ENCODE data around the gene AADACL3.
"Not testable (repeated sequence)": the region's sequence is repeated elsewhere in the genome, so short reads cannot be mapped to it uniquely, and the experiment has no call there.

AADACL3 gene

GRCh38 chr1:12697397-12697796 lies 18.5 kb upstream of the AADACL3 start:
- H3K4me1 ChIP-seq (ENCODE audit: insufficient read depth, low read length), result no peaks in the 10 kb centered on the region
- H3K9me3 ChIP-seq (ENCODE audit: low read length), result no peaks in the 10 kb centered on the region
- no peak overlapping the region for H3K27ac ChIP-seq (ENCODE audit: low read depth, low read length)
- no peak overlapping the region for H3K9ac ChIP-seq (ENCODE audit: low read length)
- no peak overlapping the region for H3K4me3 ChIP-seq (ENCODE audit: low read depth in 1 of 2, low read length in 2 of 2)
- H3K36me3 ChIP-seq (ENCODE audit: insufficient read depth, low read length), result no peaks in the 10 kb centered on the region
- H3K27me3 ChIP-seq (ENCODE audit: control insufficient read depth in 1 of 2, insufficient read depth in 2 of 2, low read length in 2 of 2), result no peaks in the 10 kb centered on the region

- Histone ChIP-seq H3K9me3 (ENCODE audit: low read length) (no peaks in the 10 kb centered on the region), H3K9ac (ENCODE audit: low read length) (no peak overlapping the region), H3K27me3 (ENCODE audit: control insufficient read depth in 1 of 2, insufficient read depth in 2 of 2, low read length in 2 of 2) (no peaks in the 10 kb centered on the region), H3K27ac (ENCODE audit: low read depth, low read length) (no peak overlapping the region), H3K4me1 (ENCODE audit: insufficient read depth, low read length) (no peaks in the 10 kb centered on the region), H3K4me3 (ENCODE audit: low read depth in 1 of 2, low read length in 2 of 2) (no peak overlapping the region), H3K36me3 (ENCODE audit: insufficient read depth, low read length) (no peaks in the 10 kb centered on the region)
These were observed 12.0 kb upstream of the AADACL3 start for GRCh38 chr1:12703821-12704451.

- H3K4me3 ChIP-seq (ENCODE audit: low read depth in 1 of 2, low read length in 2 of 2), result no peak overlapping the region
These were observed 9.8 kb upstream of the AADACL3 start for GRCh38 chr1:12706061-12706460.

GRCh38 chr1:12708396-12709090 lies 7.4 kb upstream of the AADACL3 start:
- Histone ChIP-seq H3K4me3 (ENCODE audit: low read depth in 1 of 2, low read length in 2 of 2) (no peak overlapping the region), H3K9me3 (ENCODE audit: low read length) (no peaks in the 10 kb centered on the region), H3K9ac (ENCODE audit: low read length) (no peak overlapping the region), H3K4me1 (ENCODE audit: insufficient read depth, low read length) (no peaks in the 10 kb centered on the region), H3K27me3 (ENCODE audit: control insufficient read depth in 1 of 2, insufficient read depth in 2 of 2, low read length in 2 of 2) (no peaks in the 10 kb centered on the region), H3K27ac (ENCODE audit: low read depth, low read length) (no peak overlapping the region), H3K36me3 (ENCODE audit: insufficient read depth, low read length) (no peaks in the 10 kb centered on the region)

More at GRCh38 chr1:12706061-12706460, 9.8 kb upstream of the AADACL3 start:
- Histone ChIP-seq H3K36me3 (ENCODE audit: insufficient read depth, low read length) (no peaks in the 10 kb centered on the region), H3K27me3 (ENCODE audit: control insufficient read depth in 1 of 2, insufficient read depth in 2 of 2, low read length in 2 of 2) (no peaks in the 10 kb centered on the region), H3K9ac (ENCODE audit: low read length) (no peak overlapping the region), H3K4me1 (ENCODE audit: insufficient read depth, low read length) (no peaks in the 10 kb centered on the region), H3K27ac (ENCODE audit: low read depth, low read length) (no peak overlapping the region), H3K9me3 (ENCODE audit: low read length) (no peaks in the 10 kb centered on the region)

- no peaks in the 10 kb centered on the region for H3K4me1 ChIP-seq (ENCODE audit: insufficient read depth, low read length)
- no peaks in the 10 kb centered on the region for H3K36me3 ChIP-seq (ENCODE audit: insufficient read depth, low read length)
- H3K9ac ChIP-seq (ENCODE audit: low read length), result no peak overlapping the region
- H3K4me3 ChIP-seq (ENCODE audit: low read depth in 1 of 2, low read length in 2 of 2), result no peak overlapping the region
- H3K9me3 ChIP-seq (ENCODE audit: low read length), result no peaks in the 10 kb centered on the region
- no peaks in the 10 kb centered on the region for H3K27me3 ChIP-seq (ENCODE audit: control insufficient read depth in 1 of 2, insufficient read depth in 2 of 2, low read length in 2 of 2)
- H3K27ac ChIP-seq (ENCODE audit: low read depth, low read length), result no peak overlapping the region
These were observed 6.8 kb upstream of the AADACL3 start for GRCh38 chr1:12709091-12709491.

- no peak overlapping the region for H3K9ac ChIP-seq (ENCODE audit: low read length)
- no peaks in the 10 kb centered on the region for H3K27me3 ChIP-seq (ENCODE audit: control insufficient read depth in 1 of 2, insufficient read depth in 2 of 2, low read length in 2 of 2)
- H3K4me1 ChIP-seq (ENCODE audit: insufficient read depth, low read length), result no peaks in the 10 kb centered on the region
- no peak overlapping the region for H3K4me3 ChIP-seq (ENCODE audit: low read depth in 1 of 2, low read length in 2 of 2)
- no peaks in the 10 kb centered on the region for H3K9me3 ChIP-seq (ENCODE audit: low read length)
- H3K36me3 ChIP-seq (ENCODE audit: insufficient read depth, low read length), result no peaks in the 10 kb centered on the region
- H3K27ac ChIP-seq (ENCODE audit: low read depth, low read length), result no peak overlapping the region
These were observed 6.2 kb upstream of the AADACL3 start for GRCh38 chr1:12709696-12710095.

GRCh38 chr1:12711536-12711935 lies 4.4 kb upstream of the AADACL3 start:
- H3K36me3 ChIP-seq (ENCODE audit: insufficient read depth, low read length), result no peaks in the 10 kb centered on the region
- no peaks in the 10 kb centered on the region for H3K9me3 ChIP-seq (ENCODE audit: low read length)
- no peak overlapping the region for H3K27ac ChIP-seq (ENCODE audit: low read depth, low read length)
- no peak overlapping the region for H3K4me3 ChIP-seq (ENCODE audit: low read depth in 1 of 2, low read length in 2 of 2)
- no peaks in the 10 kb centered on the region for H3K4me1 ChIP-seq (ENCODE audit: insufficient read depth, low read length)
- no peak overlapping the region for H3K9ac ChIP-seq (ENCODE audit: low read length)
- H3K27me3 ChIP-seq (ENCODE audit: control insufficient read depth in 1 of 2, insufficient read depth in 2 of 2, low read length in 2 of 2), result no peaks in the 10 kb centered on the region

GRCh38 chr1:12712076-12712475 lies 3.8 kb upstream of the AADACL3 start:
- Histone ChIP-seq H3K4me1 (ENCODE audit: insufficient read depth, low read length) (no peaks in the 10 kb centered on the region), H3K27ac (ENCODE audit: low read depth, low read length) (no peak overlapping the region), H3K9ac (ENCODE audit: low read length) (no peak overlapping the region)

GRCh38 chr1:12712929-12713328 lies 3.0 kb upstream of the AADACL3 start:
- no peaks in the 10 kb centered on the region for H3K4me1 ChIP-seq (ENCODE audit: insufficient read depth, low read length)
- H3K27me3 ChIP-seq (ENCODE audit: control insufficient read depth in 1 of 2, insufficient read depth in 2 of 2, low read length in 2 of 2), result no peaks in the 10 kb centered on the region
- H3K9me3 ChIP-seq (ENCODE audit: low read length), result no peaks in the 10 kb centered on the region
- no peak overlapping the region for H3K27ac ChIP-seq (ENCODE audit: low read depth, low read length)
- H3K9ac ChIP-seq (ENCODE audit: low read length), result no peak overlapping the region
- H3K4me3 ChIP-seq (ENCODE audit: low read depth in 1 of 2, low read length in 2 of 2), result no peak overlapping the region
- no peaks in the 10 kb centered on the region for H3K36me3 ChIP-seq (ENCODE audit: insufficient read depth, low read length)

More at GRCh38 chr1:12712076-12712475, 3.8 kb upstream of the AADACL3 start:
- Histone ChIP-seq H3K4me3 (ENCODE audit: low read depth in 1 of 2, low read length in 2 of 2) (no peak overlapping the region), H3K36me3 (ENCODE audit: insufficient read depth, low read length) (no peaks in the 10 kb centered on the region), H3K9me3 (ENCODE audit: low read length) (no peaks in the 10 kb centered on the region), H3K27me3 (ENCODE audit: control insufficient read depth in 1 of 2, insufficient read depth in 2 of 2, low read length in 2 of 2) (no peaks in the 10 kb centered on the region)

GRCh38 chr1:12713651-12714050 lies 2.3 kb upstream of the AADACL3 start:
- H3K36me3 ChIP-seq (ENCODE audit: insufficient read depth, low read length); H3K9ac ChIP-seq (ENCODE audit: low read length); H3K27me3 ChIP-seq (ENCODE audit: control insufficient read depth in 1 of 2, insufficient read depth in 2 of 2, low read length in 2 of 2): not testable (repeated sequence)

GRCh38 chr1:12714710-12715475 lies 1.0 kb upstream of the AADACL3 start:
- Histone ChIP-seq H3K4me3 (ENCODE audit: low read depth in 1 of 2, low read length in 2 of 2) (no peak overlapping the region), H3K9ac (ENCODE audit: low read length) (no peak overlapping the region), H3K27me3 (ENCODE audit: control insufficient read depth in 1 of 2, insufficient read depth in 2 of 2, low read length in 2 of 2) (no peaks in the 10 kb centered on the region), H3K4me1 (ENCODE audit: insufficient read depth, low read length) (no peaks in the 10 kb centered on the region), H3K36me3 (ENCODE audit: insufficient read depth, low read length) (no peaks in the 10 kb centered on the region), H3K27ac (ENCODE audit: low read depth, low read length) (no peak overlapping the region), H3K9me3 (ENCODE audit: low read length) (no peaks in the 10 kb centered on the region)

More at GRCh38 chr1:12713651-12714050, 2.3 kb upstream of the AADACL3 start:
- not testable (repeated sequence) for H3K4me1 ChIP-seq (ENCODE audit: insufficient read depth, low read length); H3K9me3 ChIP-seq (ENCODE audit: low read length); H3K4me3 ChIP-seq (ENCODE audit: low read depth in 1 of 2, low read length in 2 of 2); H3K27ac ChIP-seq (ENCODE audit: low read depth, low read length)

All from muscle layer of colon (tissue), 2 donors.